Smooth muscle cell (in vitro differentiated cells): Measurements from ENCODE around the gene PDZD8. TPM values are rescaled to one million over a fixed set of nuclear protein-coding genes. Genes with fewer than 3 reads are reported as not detected.

Source experiments
- DNase-seq: peaks from one replicate; lab custom pipeline; 2025; ENCODE audit not compliant: unreplicated experiment; lab: John Stamatoyannopoulos, UW
- H2AFZ ChIP-seq: fragments of 200-600 bp; sonication (generic); 2 replicates; pipeline ENCODE4 v1.6.0; 2016; ENCODE audit warnings: antibody characterized with exemption, low read depth, mild to moderate bottlenecking
- H3F3A ChIP-seq: fragments of 200-600 bp; sonication (generic); 2 replicates; pipeline ENCODE4 v1.6.0; 2017; ENCODE audit warnings: antibody characterized with exemption, low read depth
- H3K27ac ChIP-seq: fragments of 200-600 bp; sonication (generic); 2 replicates; pipeline ENCODE4 v1.5.1; 2016; ENCODE audit warnings: low read depth, mild to moderate bottlenecking
- H3K27me3 ChIP-seq: fragments of 200-600 bp; sonication (generic); 2 replicates; pipeline ENCODE4 v1.6.1; 2016; ENCODE audit warnings: low read depth, mild to moderate bottlenecking
- H3K36me3 ChIP-seq: fragments of 200-600 bp; sonication (generic); 2 replicates; pipeline ENCODE4 v1.5.1; 2016; ENCODE audit warnings: low read depth
- H3K4me1 ChIP-seq: fragments of 200-600 bp; sonication (generic); 2 replicates; pipeline ENCODE4 v1.5.1; 2016; ENCODE audit warnings: low read depth
- H3K4me2 ChIP-seq: fragments of 200-600 bp; sonication (generic); 2 replicates; pipeline ENCODE4 v1.6.0; 2016; ENCODE audit warnings: mild to moderate bottlenecking
- H3K4me3 ChIP-seq: fragments of 200-600 bp; sonication (generic); 2 replicates; pipeline ENCODE4 v1.5.1; 2016; ENCODE audit warnings: mild to moderate bottlenecking
- H3K79me2 ChIP-seq: fragments of 200-600 bp; sonication (generic); 2 replicates; pipeline ENCODE4 v1.6.0; 2016; ENCODE audit warnings: low read depth, mild to moderate bottlenecking
- H3K9ac ChIP-seq: fragments of 200-600 bp; sonication (generic); 2 replicates; pipeline ENCODE4 v1.6.0; 2016; ENCODE audit warnings: low read depth
- H3K9me3 ChIP-seq: fragments of 200-600 bp; sonication (generic); replicated peaks from 2 replicates; pipeline ENCODE4 v1.5.1; 2016; ENCODE audit warnings: low read depth
- H4K20me1 ChIP-seq: fragments of 200-600 bp; sonication (generic); 2 replicates; pipeline ENCODE4 v1.6.0; 2016; ENCODE audit warnings: low read depth
- CTCF ChIP-seq: fragments of 200-600 bp; sonication (generic); IDR thresholded peaks from 2 replicates; pipeline ENCODE4 v1.5.1; 2017; ENCODE audit warnings: borderline replicate concordance, mild to moderate bottlenecking, antibody characterized with exemption; ENCODE audit not compliant: insufficient read depth, poor library complexity, severe bottlenecking
- WGBS: methylation state at CpG from one replicate; pipeline ENCODE4 v1.1.7; 2016; ENCODE audit warnings: low lambda C conversion rate; 5-methylcytosine and 5-hydroxymethylcytosine counted together
- polyA plus RNA-seq: library from polyadenylated mRNA; unstranded; fragments of >200 nt; fragmentation: Nextera tagmentation; extraction: Ambion mirVana; gene quantifications from 2 replicates; pipeline ENCODE4 v1.2.1, GENCODE V29; 2016
- total RNA-seq: library from RNA; depleted of rRNA; stranded (reverse); fragments of >200 nt; gene quantifications from 2 replicates; pipeline ENCODE4 v1.2.3, GENCODE V29; 2014

PDZD8 gene
- total and polyA plus RNA-seq, 2 experiments from 2014 or later: 6.3 to 22.1 TPM

DNA sequence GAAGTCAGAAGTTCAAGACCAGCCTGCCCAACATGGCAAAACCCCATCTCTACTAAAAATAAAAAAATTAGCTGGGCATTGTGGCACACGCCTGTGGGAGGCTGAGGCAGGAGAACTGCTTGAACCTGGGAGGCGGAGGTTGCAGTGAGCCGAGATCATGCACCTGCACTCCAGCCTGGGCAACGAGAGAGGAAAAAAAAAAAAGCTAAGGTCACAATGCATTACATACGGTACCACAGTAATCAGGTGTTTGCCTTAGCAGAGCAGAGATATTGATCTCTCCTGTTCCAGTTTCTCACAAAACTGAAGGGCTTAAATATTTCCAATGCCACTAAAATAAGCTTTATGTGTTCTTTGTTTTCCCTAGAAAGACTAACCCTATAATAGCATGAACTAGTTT, 7.5 kb downstream of the PDZD8 start:
- Histone ChIP-seq H3K4me3 (no peak overlapping the region), H3K27ac (no peak overlapping the region), H3K4me2 (no peak overlapping the region), H2AFZ (no peak overlapping the region), H3K4me1 (peaks cover 5% of the 10 kb centered on the region), H4K20me1 (peaks cover 100% of the 10 kb centered on the region), H3K9ac (no peak overlapping the region), H3F3A (no peaks in the 10 kb centered on the region), H3K9me3 (no peaks in the 10 kb centered on the region), H3K27me3 (no peaks in the 10 kb centered on the region), H3K36me3 (no peaks in the 10 kb centered on the region), H3K79me2 (peaks cover 95% of the 10 kb centered on the region)
- no peak for DNase-seq
- TF ChIP-seq CTCF: no peak
- WGBS: 89% methylated on average over 5 of the region's 5 CpGs

- Histone ChIP-seq H3K9ac (no peak overlapping the region), H3K4me3 (no peak overlapping the region), H2AFZ (no peak overlapping the region), H3K27ac (no peak overlapping the region), H3F3A (no peaks in the 10 kb centered on the region), H3K4me1 (no peaks in the 10 kb centered on the region), H3K79me2 (peaks cover 94% of the 10 kb centered on the region), H3K36me3 (no peaks in the 10 kb centered on the region), H3K9me3 (no peaks in the 10 kb centered on the region), H4K20me1 (peaks cover 100% of the 10 kb centered on the region), H3K27me3 (no peaks in the 10 kb centered on the region), H3K4me2 (no peak overlapping the region)
- WGBS: 82% methylated on average over 4 of the region's 4 CpGs
- TF ChIP-seq CTCF: no peak
- no peak for DNase-seq
These were observed 8.5 kb downstream of the PDZD8 start for GRCh38 chr10:117366741-117367140.

GRCh38 chr10:117365612-117366011, 9.6 kb downstream of the PDZD8 start:
- no peak overlapping the region for H3K27ac ChIP-seq
- peaks cover 94% of the 10 kb centered on the region for H3K79me2 ChIP-seq
- no peak overlapping the region for H3K4me3 ChIP-seq
- no peak overlapping the region for H3K9ac ChIP-seq
- DNase-seq: no peak
- no peak for TF ChIP-seq CTCF
- H4K20me1 ChIP-seq: peaks cover 100% of the 10 kb centered on the region
- no peaks in the 10 kb centered on the region for H3K36me3 ChIP-seq
- no peak overlapping the region for H3K4me2 ChIP-seq
- H3F3A ChIP-seq: no peaks in the 10 kb centered on the region
- H3K4me1 ChIP-seq: no peaks in the 10 kb centered on the region
- no peaks in the 10 kb centered on the region for H3K9me3 ChIP-seq
- WGBS: 91% methylated on average over 2 of the region's 2 CpGs
- H2AFZ ChIP-seq: no peak overlapping the region
- no peaks in the 10 kb centered on the region for H3K27me3 ChIP-seq

DNA sequence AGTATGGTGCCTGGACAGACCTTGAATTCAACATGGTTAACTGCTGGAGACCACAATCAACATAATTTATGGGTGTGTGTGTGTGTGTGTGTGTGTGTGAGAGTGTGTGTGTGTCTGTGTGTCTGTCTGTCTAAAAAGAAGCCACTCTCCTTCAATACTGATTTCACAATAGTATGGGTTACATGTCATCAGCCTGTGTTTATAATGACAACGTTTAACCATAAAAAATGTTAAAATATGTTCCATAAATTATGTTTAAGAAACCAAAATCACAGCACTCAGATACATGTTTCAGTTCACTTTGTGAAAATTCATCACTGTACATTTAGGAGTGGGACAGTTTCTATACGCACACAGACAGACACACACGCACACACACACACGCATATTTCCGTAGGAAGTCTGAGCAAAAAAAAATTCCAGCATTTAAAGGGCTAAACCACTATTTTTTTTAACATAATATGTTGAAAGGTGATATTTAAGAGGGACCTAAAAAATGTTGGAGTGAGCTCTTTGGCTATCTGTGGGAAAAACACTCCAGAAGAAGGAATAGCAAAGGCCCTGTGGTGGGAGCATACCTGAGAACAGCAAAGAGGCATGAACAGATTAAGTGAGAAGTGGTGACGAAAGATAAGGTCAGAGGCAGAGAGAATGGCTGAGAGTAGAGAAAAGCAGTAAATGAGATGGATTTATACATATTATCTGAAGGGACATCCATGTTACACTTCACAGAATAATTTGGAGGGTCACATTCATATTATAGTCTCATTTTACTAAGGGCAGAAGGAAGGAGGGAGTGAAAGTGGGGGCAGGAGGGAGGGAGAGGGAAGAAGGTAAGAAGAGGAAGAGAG, 10.9 kb downstream of the PDZD8 start:
- H3K9ac ChIP-seq: no peak overlapping the region
- H3K36me3 ChIP-seq: no peaks in the 10 kb centered on the region
- peaks cover 100% of the 10 kb centered on the region for H4K20me1 ChIP-seq
- H3K27ac ChIP-seq: no peak overlapping the region
- H3K4me1 ChIP-seq: no peaks in the 10 kb centered on the region
- no peaks in the 10 kb centered on the region for H3F3A ChIP-seq
- DNase-seq: no peak
- H3K4me2 ChIP-seq: no peak overlapping the region
- H3K4me3 ChIP-seq: no peak overlapping the region
- WGBS: 72% methylated on average over 6 of the region's 6 CpGs
- peaks cover 94% of the 10 kb centered on the region for H3K79me2 ChIP-seq
- no peaks in the 10 kb centered on the region for H3K9me3 ChIP-seq
- H2AFZ ChIP-seq: no peak overlapping the region
- no peak for TF ChIP-seq CTCF
- no peaks in the 10 kb centered on the region for H3K27me3 ChIP-seq
